GM13977 (cell line): ENCODE results near the gene KYNU.
A peak's percentile ranks its signal among the peaks of the same experiment; 100 is the strongest.
"Not testable (repeated sequence)": the region's sequence is repeated elsewhere in the genome, so short reads cannot be mapped to it uniquely, and the experiment has no call there.

Experiments used
- DNase-seq: peaks from one replicate; pipeline ENCODE4 v3.0.0; 2012; ENCODE audit warnings: low spot score
- in situ Hi-C: fragments of 300-500 bp; cut with MboI; formaldehyde crosslinking; loops from one replicate; pipeline ENCODE4 v1.12.0; 2022; ENCODE audit warnings: low sequenced_read_pairs, low pct_unique_long_range_greater_than_20kb, mixed read lengths, inconsistent platforms; ENCODE audit not compliant: unreplicated experiment
- TF ChIP-seq, protein P1 (sequence below): IDR thresholded peaks from 2 replicates; pipeline ENCODE4 v1.5.1; 2012; ENCODE audit warnings: mild to moderate bottlenecking, control low read depth; ENCODE audit not compliant: insufficient read depth; ENCODE audit errors: extremely low read depth, missing control alignments

KYNU gene

DNA sequence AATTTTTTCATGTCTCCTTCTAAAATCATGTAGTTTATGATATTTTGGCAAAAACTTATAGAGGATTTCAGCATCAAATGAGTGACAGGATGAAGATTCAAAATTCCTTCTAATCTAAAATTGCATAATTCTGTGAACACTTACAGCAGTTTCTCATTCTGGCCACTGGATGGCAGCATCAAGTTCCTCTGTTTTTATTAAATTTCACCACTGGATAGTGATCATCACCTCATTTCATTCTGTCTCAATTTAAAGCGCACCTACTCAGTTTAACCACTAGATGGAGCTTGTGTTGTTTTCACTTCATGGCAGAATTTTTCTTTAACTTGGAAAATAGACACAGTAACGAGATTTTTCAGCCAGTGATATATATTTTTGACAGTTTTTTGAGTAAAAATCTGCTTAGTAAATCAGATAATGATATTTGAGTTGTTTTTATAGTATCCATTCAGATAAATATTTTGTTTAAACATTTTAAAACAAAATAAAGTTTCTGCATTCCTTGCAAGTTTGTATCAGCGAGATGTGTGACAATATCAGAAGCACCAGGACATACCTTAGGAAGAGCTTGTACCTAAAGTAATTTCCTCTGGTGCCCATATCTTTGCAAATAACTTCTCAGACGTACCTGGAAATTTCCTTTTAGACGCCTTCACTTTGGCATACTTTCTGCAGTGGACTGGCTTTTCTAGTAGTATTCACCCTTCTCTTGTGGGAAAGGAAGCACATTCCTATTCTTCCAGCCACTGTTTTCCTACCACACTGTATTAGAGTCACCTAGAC is 157.0 kb downstream of the KYNU start:
- DNase-seq, result peak; percentile 53
- TF ChIP-seq, protein P1, sequence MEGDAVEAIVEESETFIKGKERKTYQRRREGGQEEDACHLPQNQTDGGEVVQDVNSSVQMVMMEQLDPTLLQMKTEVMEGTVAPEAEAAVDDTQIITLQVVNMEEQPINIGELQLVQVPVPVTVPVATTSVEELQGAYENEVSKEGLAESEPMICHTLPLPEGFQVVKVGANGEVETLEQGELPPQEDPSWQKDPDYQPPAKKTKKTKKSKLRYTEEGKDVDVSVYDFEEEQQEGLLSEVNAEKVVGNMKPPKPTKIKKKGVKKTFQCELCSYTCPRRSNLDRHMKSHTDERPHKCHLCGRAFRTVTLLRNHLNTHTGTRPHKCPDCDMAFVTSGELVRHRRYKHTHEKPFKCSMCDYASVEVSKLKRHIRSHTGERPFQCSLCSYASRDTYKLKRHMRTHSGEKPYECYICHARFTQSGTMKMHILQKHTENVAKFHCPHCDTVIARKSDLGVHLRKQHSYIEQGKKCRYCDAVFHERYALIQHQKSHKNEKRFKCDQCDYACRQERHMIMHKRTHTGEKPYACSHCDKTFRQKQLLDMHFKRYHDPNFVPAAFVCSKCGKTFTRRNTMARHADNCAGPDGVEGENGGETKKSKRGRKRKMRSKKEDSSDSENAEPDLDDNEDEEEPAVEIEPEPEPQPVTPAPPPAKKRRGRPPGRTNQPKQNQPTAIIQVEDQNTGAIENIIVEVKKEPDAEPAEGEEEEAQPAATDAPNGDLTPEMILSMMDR, result peak; percentile 77
- in situ Hi-C loops, result no loop called here

DNA sequence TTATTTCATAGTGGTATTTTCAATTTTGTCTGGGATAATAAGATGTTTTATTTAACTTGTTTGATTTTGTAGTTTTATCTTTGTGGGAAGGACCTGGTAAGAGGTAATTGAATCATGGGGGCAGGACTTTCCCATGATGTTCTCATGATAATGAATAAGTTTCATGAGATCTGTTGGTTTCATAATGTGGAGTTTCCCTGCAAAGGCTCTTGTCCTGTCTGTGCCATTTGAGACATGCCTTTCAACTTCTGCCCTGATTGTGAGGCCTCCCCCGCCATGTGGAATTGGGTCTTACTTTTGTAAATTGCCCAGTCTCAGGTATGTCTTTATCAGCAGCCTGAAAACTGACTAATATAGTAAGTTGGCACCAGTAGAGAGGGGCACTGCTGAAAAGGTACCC is 174.0 kb downstream of the KYNU start:
- in situ Hi-C loops, result no loop called here
- DNase-seq, result no peak

DNA sequence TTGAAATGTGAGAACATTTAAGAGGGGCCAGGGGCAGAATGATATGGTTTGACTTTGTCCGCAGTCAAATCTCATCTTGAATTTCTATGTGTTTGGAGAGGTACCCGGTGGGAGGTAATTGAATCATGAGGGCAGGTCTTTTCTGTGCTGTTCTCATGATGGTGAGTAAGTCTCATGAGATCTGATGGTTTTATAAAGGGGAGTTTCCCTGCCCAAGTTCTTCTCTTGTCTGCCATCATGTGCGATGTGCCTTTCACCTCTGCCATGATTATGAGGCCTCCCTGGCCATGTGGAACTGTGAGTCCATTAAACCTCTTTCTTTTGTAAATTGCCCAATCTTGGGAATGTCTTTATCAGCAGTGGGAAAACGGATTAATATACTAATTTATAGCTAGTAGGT is 176.0 kb downstream of the KYNU start:
- DNase-seq, in situ Hi-C loops: not testable (repeated sequence)

More for the DNA sequence above, 174.0 kb downstream of the KYNU start:
- TF ChIP-seq, protein P1, result no peak

DNA sequence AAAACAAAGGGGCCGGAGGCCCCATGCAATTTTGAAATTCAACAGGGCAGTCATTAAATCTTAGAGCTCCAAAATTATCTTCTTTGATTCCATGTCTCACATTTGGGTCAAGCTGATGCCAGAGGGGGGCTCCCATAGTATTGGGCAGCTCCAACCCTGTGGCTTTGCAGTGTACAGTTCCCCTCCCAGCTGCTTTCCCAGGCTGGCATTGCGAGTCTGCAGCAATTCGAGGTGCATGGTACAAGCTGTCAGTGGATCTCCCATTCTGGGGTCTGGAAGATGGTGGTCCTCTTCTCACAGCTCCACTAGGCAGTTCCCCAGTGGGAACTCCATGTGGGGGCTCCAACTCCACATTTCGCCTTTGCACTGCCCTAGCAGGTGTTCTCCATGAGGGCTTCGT is 179.1 kb downstream of the KYNU start:
- TF ChIP-seq, protein P1, result no peak
- in situ Hi-C loops, result no loop called here

DNA sequence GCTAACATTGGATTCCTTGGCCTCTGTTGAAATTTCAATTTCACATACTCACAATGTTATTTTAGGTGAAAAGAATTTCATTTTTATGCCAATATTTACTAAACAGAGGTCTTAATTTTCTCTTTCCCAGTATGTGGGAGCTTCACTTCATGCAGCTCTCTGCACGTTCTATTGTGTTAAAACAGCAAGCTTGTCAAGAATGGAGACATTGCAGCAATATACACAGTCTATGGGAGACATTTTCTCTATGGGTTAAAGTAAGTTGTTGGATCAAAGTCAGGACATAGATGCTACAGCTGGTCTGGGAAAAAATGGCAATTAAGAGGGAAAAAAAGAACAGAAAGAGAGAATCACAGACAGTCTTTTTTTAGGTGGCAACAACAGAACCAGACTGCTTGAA is 181.4 kb downstream of the KYNU start:
- DNase-seq, result no peak
- in situ Hi-C loops, result no loop called here
- TF ChIP-seq, protein P1, result no peak

More for the DNA sequence above, 179.1 kb downstream of the KYNU start:
- DNase-seq, result no peak

DNA sequence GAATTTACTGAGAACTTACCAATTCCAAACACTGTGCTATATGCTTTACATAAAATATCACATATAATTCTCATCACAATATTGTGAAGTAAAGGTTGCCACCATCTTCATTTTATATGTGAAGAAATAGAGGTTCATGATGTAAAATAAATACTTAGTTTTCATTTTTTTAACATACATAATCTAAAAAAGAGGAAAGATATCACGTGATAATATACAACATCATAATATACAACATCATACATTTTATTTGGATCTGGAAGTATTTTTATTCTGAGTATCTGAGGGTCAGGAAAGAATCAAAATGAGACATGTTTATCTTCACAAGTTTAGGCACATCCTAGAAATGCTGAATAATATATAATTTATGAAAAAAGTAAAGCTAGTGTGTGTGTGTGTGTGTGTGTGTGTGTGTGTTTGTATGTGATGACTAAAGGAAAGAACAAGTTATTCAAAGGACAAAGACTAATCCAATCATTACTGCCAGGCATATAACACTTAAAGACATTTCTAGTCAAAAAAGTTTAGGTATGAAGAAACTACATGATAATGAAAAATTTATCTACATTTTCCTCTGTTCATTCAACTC is 186.2 kb downstream of the KYNU start:
- in situ Hi-C loops, result no loop called here
- DNase-seq, result no peak
- TF ChIP-seq, protein P1, result no peak

DNA sequence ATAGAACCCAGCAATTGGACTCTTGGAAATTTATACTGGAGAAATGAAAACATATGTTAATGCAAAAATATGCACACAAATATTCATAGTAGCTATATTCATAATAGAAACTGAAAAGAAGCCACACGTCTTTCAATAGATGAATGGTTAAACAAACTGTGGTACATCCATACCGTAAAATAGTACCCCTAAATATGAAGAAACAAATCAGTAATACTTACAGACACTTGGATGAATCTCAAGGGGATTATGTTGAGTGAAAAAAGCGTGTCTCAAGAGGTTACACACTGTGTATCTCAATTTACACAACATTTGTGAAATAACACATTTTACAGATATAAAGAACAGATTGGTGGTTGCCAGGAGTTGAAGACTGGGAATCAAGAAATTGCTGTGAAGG is 190.6 kb downstream of the KYNU start:
- in situ Hi-C loops, result no loop called here
- DNase-seq, result no peak
- TF ChIP-seq, protein P1, result no peak
